HG03196 (cell line): ENCODE data around the gene MESP2.

Source experiments
- ATAC-seq: cut with Tn5 transposase; IDR thresholded peaks from one replicate; pipeline ENCODE4 v1.9.1; 2021; ENCODE audit not compliant: unreplicated experiment

Gene MESP2

GRCh38 chr15:89776274-89777072, at the start of gene MESP2:
TSS of gene MESP2 (plus strand) at chr15:89776332. CDS start at chr15:89776358, 26 bp downstream.
- no peak for ATAC-seq

- no peak for ATAC-seq
These were observed 47.9 kb upstream of the MESP2 start for GRCh38 chr15:89728254-89728653.

GRCh38 chr15:89731275-89731674, 44.9 kb upstream of the MESP2 start:
- ATAC-seq = no peak

- ATAC-seq = no peak
These were observed 43.5 kb upstream of the MESP2 start for GRCh38 chr15:89732451-89733172.

GRCh38 chr15:89735773-89736172, 40.4 kb upstream of the MESP2 start:
- ATAC-seq = no peak

GRCh38 chr15:89740137-89740536, 36.0 kb upstream of the MESP2 start:
- peak; percentile 71 for ATAC-seq

GRCh38 chr15:89743011-89743410, 33.1 kb upstream of the MESP2 start:
- ATAC-seq = no peak

GRCh38 chr15:89743594-89743993, 32.5 kb upstream of the MESP2 start:
- ATAC-seq = no peak

- no peak for ATAC-seq
These were observed 31.0 kb upstream of the MESP2 start for GRCh38 chr15:89745131-89745530.

GRCh38 chr15:89745768-89746167, 30.4 kb upstream of the MESP2 start:
- ATAC-seq = no peak

GRCh38 chr15:89746386-89746780, 29.7 kb upstream of the MESP2 start:
- no peak for ATAC-seq

- ATAC-seq = no peak
These were observed 28.1 kb upstream of the MESP2 start for GRCh38 chr15:89747708-89748682.

- ATAC-seq = no peak
These were observed 27.1 kb upstream of the MESP2 start for GRCh38 chr15:89749054-89749453.

- no peak for ATAC-seq
These were observed 26.6 kb upstream of the MESP2 start for GRCh38 chr15:89749526-89749925.

- no peak for ATAC-seq
These were observed 26.1 kb upstream of the MESP2 start for GRCh38 chr15:89749951-89750559.

- peak; percentile 82 for ATAC-seq
These were observed 25.3 kb upstream of the MESP2 start, which contains the start of gene MESP1 for GRCh38 chr15:89750560-89751542. TSS of gene MESP1 (minus strand) at chr15:89751249. CDS start at chr15:89751231, 18 bp downstream.

GRCh38 chr15:89751748-89752147, 24.4 kb upstream of the MESP2 start:
- ATAC-seq = no peak

GRCh38 chr15:89753855-89754254, 22.3 kb upstream of the MESP2 start:
- ATAC-seq = no peak

- no peak for ATAC-seq
These were observed 21.6 kb upstream of the MESP2 start for GRCh38 chr15:89754361-89755154.
